Lung (tissue), 12 donors: ENCODE results near the gene DBX2. TPM values are rescaled to one million over a fixed set of nuclear protein-coding genes. Genes with fewer than 3 reads are reported as not detected.
"Not testable (repeated sequence)": the region's sequence is repeated elsewhere in the genome, so short reads cannot be mapped to it uniquely, and the experiment has no call there.

ENCODE experiments used
- ATAC-seq: fragments of 200-7000 bp; cut with Tn5 transposase; one replicate; pipeline ENCODE4 v1.9.1; 2020; ENCODE audit warnings: moderate number of reproducible peaks; ENCODE audit not compliant: insufficient read depth, low FRiP score
- DNase-seq, 3 donors: peaks; one replicate each; pipeline ENCODE4 v3.0.0-alpha.2; 2013 to 2017
- H3K27ac ChIP-seq, 2 donors: one replicate each; pipeline ENCODE4 v1.5.1; 2013; ENCODE audit warnings: mild to moderate bottlenecking in 2 of 2, moderate library complexity in 2 of 2, control low read depth in 1 of 2, inconsistent platforms in 1 of 2, low read depth in 1 of 2, low read length in 1 of 2
- H3K27me3 ChIP-seq, 3 donors: one replicate each; pipeline ENCODE4 v1.5.1; 2013; ENCODE audit warnings: low read length in 2 of 3; ENCODE audit not compliant: control insufficient read depth in 3 of 3, insufficient read depth in 3 of 3
- H3K36me3 ChIP-seq, 4 donors: one replicate each; pipeline ENCODE4 v1.5.1; 2013; ENCODE audit warnings: low read length in 4 of 4, mild to moderate bottlenecking in 1 of 4, moderate library complexity in 1 of 4; ENCODE audit not compliant: control insufficient read depth in 4 of 4, insufficient read depth in 4 of 4
- H3K4me1 ChIP-seq, 5 donors: one replicate each; pipeline ENCODE4 v1.5.1; 2013; ENCODE audit warnings: low read length in 5 of 5, mild to moderate bottlenecking in 2 of 5, moderate library complexity in 1 of 5; ENCODE audit not compliant: control insufficient read depth in 5 of 5, insufficient read depth in 5 of 5
- H3K4me3 ChIP-seq: one replicate; pipeline ENCODE4 v1.5.1; 2013; ENCODE audit warnings: mild to moderate bottlenecking, control low read depth, moderate library complexity
- H3K9ac ChIP-seq, 2 donors: one replicate each; pipeline ENCODE4 v1.5.1; 2013; ENCODE audit warnings: low read length in 2 of 2, control low read depth in 1 of 2; ENCODE audit not compliant: insufficient read depth in 1 of 2
- H3K9me3 ChIP-seq, 4 donors: one replicate each; pipeline ENCODE4 v1.5.1; 2013; ENCODE audit warnings: low read length in 3 of 4, mild to moderate bottlenecking in 1 of 4, moderate library complexity in 1 of 4; ENCODE audit not compliant: control insufficient read depth in 4 of 4, insufficient read depth in 3 of 4
- WGBS, 2 donors: extraction: QIAGEN DNeasy Blood & Tissue Kit; methylation state at CpG; one replicate each; pipeline ENCODE4 v1.1.7; 2013; 5-methylcytosine and 5-hydroxymethylcytosine counted together
- polyA plus RNA-seq, 2 donors: library from polyadenylated mRNA; stranded (reverse); fragments of 200-250 nt; gene quantifications; one replicate each; pipeline ENCODE4 v1.2.1, GENCODE V29; 2013
- total RNA-seq, 2 donors: library from RNA; depleted of rRNA in 1 of 2; stranded (reverse); fragments of >200 nt in 1 of 2; gene quantifications; one replicate each; pipeline ENCODE4 v1.2.1, GENCODE V29; 2014 to 2021
- TF ChIP-seq, protein P1 (sequence below): IDR thresholded peaks from 2 replicates; pipeline ENCODE4 v1.5.1; 2012; ENCODE audit warnings: mild to moderate bottlenecking; ENCODE audit errors: control extremely low read depth, extremely low read depth
- donor health status: control.
- donor health status: control.
- donor health status: Bipolar disorder and iron deficiency.
- donor health status: healthy.
- donor health status: DM: yes; HTN: yes; CAD: no.

DBX2 gene
- total and polyA plus RNA-seq, 4 donors: 0.01 TPM; not detected in 3

DNA sequence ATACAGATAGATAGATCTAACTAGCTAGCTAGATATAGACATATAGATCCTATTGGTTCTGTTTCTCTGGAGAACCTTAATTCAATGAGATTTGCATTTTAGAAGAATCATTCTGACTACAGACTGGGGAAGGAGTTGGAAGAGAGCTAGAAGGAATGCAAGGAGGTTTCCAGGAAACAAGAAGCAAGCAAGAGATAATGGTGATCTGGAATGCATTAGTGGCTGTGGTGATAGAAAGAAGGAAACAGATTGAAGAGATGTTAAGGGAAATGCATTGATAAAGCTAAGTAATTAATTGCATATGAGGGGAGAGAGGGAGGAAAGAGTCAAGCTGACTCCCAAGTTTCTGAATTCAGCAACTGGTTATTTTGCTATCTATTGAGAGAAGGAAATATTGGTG, 42.7 kb downstream of the DBX2 start:
- H3K27ac ChIP-seq: no peak overlapping the region
- no peak for ATAC-seq
- no peaks in the 10 kb centered on the region for H3K27me3 ChIP-seq
- no peak overlapping the region for H3K9ac ChIP-seq
- H3K9me3 ChIP-seq: peaks cover 0 to 4% (median 1%) of the 10 kb centered on the region in 4 donors
- H3K4me3 ChIP-seq: no peak overlapping the region
- TF ChIP-seq, protein P1, sequence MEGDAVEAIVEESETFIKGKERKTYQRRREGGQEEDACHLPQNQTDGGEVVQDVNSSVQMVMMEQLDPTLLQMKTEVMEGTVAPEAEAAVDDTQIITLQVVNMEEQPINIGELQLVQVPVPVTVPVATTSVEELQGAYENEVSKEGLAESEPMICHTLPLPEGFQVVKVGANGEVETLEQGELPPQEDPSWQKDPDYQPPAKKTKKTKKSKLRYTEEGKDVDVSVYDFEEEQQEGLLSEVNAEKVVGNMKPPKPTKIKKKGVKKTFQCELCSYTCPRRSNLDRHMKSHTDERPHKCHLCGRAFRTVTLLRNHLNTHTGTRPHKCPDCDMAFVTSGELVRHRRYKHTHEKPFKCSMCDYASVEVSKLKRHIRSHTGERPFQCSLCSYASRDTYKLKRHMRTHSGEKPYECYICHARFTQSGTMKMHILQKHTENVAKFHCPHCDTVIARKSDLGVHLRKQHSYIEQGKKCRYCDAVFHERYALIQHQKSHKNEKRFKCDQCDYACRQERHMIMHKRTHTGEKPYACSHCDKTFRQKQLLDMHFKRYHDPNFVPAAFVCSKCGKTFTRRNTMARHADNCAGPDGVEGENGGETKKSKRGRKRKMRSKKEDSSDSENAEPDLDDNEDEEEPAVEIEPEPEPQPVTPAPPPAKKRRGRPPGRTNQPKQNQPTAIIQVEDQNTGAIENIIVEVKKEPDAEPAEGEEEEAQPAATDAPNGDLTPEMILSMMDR: no peak
- H3K36me3 ChIP-seq: no peaks in the 10 kb centered on the region
- H3K4me1 ChIP-seq: no peaks in the 10 kb centered on the region
- no peak for DNase-seq

DNA sequence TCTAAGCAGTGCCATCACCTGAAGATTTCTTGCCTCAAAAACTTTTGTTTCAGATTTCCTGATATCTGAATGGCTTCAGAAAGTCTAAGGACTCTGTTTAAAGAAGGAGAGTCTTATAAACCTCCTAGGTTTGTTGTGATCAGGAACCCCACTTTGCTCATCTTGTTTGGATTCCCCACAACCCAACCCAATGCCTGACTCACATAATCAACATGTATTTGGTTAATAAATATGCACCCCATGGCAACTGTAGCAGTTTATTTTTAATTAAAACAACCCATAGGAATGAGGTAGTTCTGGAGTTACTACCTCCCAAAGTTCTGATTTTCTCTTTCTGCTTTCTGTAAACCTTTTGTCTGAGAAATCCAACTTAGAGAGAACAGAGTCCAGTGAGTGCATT, 51.5 kb downstream of the DBX2 start:
- H3K27me3 ChIP-seq: no peaks in the 10 kb centered on the region
- no peaks in the 10 kb centered on the region for H3K36me3 ChIP-seq
- ATAC-seq (no peak), DNase-seq (no peak)
- H3K9me3 ChIP-seq: peaks cover 0 to 2% (median 0%) of the 10 kb centered on the region in 4 donors
- no peak overlapping the region for H3K27ac ChIP-seq
- TF ChIP-seq, protein P1: no peak
- H3K4me3 ChIP-seq: no peak overlapping the region
- no peaks in the 10 kb centered on the region for H3K4me1 ChIP-seq
- no peak overlapping the region for H3K9ac ChIP-seq

DNA sequence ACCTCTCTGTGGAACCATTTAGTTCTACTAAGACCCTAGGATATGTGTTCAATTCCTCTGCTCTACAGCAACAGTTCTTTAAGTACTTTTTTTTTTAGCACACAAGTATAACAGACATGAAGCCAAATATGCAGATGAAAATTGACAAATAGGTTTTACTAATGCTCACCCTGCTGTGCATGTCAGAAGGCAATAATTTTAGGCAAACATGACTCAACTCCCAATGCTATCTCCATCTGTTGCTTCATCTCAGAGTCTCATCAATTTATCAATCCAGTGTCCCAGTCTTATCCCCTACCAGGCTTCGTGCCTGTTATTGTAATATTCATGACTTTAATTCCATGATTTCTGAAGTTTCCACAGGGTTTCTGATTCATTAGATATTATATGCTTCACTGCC, 57.7 kb downstream of the DBX2 start:
- DNase-seq: no peak
- no peak for ATAC-seq
- TF ChIP-seq, protein P1: no peak
- Histone ChIP-seq H3K27me3 (no peaks in the 10 kb centered on the region), H3K9ac (no peak overlapping the region), H3K27ac (no peak overlapping the region), H3K36me3 (no peaks in the 10 kb centered on the region), H3K4me1 (no peaks in the 10 kb centered on the region), H3K4me3 (no peak overlapping the region), H3K9me3 (no peaks in the 10 kb centered on the region)
- 43 to 60% methylated on average over 1 of the region's 1 CpG for WGBS, 2 donors

DNA sequence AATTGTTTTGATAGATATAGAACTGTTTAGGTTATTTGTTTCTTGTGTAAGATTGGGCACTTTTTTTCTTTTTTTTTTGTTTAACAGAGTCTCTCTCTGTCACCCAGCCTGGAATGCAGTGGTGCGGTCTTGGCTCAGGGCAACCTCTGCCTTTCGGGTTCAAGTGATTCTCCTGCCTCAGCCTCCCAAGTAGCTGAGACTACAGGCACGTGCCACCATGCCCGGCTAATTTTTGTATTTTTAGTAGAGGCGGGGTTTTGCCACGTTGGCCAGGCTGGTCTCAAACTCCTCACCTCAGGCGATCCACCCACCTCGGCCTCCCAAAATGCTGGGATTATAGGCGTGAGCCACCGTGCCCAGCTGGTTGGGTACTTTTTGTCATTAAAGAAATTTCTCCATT, 66.0 kb downstream of the DBX2 start:
- not testable (repeated sequence) for H3K27ac ChIP-seq, H3K4me3 ChIP-seq, H3K36me3 ChIP-seq, DNase-seq, H3K9ac ChIP-seq, ATAC-seq, H3K27me3 ChIP-seq, H3K4me1 ChIP-seq, H3K9me3 ChIP-seq
- 95 to 96% methylated on average over 10 of the region's 10 CpGs for WGBS, 2 donors
